HG03103 (cell line): ENCODE measurements around the gene RETREG2.
A peak's percentile ranks its signal among the peaks of the same experiment; 100 is the strongest.

ENCODE experiments used
- ATAC-seq: cut with Tn5 transposase; IDR thresholded peaks from one replicate; pipeline ENCODE4 v1.9.1; 2021; ENCODE audit warnings: low read depth; ENCODE audit not compliant: unreplicated experiment

The RETREG2 gene, protein sequence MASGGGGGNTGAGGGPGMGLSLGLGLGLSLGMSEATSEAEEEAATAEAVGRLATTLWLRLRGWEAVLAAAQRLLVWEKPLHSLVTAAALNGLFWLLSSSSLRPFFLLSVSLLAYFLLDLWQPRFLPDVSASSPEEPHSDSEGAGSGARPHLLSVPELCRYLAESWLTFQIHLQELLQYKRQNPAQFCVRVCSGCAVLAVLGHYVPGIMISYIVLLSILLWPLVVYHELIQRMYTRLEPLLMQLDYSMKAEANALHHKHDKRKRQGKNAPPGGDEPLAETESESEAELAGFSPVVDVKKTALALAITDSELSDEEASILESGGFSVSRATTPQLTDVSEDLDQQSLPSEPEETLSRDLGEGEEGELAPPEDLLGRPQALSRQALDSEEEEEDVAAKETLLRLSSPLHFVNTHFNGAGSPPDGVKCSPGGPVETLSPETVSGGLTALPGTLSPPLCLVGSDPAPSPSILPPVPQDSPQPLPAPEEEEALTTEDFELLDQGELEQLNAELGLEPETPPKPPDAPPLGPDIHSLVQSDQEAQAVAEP

DNA sequence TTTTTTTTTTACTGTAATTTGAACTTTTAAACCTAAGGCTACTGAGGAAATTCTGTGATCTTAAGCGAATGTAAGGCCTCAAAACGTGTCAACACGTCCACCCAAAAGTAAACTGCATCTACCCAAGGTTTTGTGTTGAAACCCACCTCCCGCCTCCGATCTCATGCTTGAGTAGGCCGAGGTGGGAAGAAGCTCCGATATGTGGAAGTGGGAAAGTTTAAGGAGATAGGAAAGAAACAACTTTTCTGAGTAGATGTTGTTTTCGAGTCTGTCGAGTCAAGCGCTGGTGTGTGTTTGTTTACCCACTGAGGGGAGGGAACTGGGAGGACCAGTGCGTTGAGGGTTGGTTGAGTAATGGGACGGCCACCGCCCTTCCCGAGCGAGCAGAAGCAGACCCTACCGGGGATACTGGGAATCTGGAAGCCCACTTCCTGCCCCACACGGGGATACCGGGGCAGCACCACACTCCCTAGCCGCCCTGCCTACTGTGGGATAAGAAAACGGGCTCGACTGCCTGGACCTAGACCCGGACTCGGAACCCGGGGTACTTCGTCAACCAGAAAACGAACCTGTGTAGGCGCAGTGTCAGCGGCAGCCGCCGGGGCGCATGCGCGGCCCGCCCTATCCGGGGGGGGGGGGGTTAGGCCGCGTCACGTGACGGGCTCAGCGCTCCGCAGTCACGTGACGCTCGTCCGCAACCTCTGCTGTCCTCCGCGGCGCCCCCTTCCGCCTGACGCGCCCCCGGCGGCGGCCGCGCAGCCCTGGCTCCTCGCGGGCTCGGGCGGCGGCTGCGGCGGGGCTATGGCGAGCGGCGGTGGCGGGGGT, at the start of gene RETREG2:
RETREG2 (plus strand) TSS at position 724 of the 825 bp plus-strand sequence; CDS start at position 802, 78 bp downstream.
- ATAC-seq: peak; percentile 33

GRCh38 chr2:219128396-219128795, 49.7 kb upstream of the RETREG2 start:
- ATAC-seq: no peak

- ATAC-seq: no peak
These were observed 48.5 kb upstream of the RETREG2 start for GRCh38 chr2:219129589-219129988.

DNA sequence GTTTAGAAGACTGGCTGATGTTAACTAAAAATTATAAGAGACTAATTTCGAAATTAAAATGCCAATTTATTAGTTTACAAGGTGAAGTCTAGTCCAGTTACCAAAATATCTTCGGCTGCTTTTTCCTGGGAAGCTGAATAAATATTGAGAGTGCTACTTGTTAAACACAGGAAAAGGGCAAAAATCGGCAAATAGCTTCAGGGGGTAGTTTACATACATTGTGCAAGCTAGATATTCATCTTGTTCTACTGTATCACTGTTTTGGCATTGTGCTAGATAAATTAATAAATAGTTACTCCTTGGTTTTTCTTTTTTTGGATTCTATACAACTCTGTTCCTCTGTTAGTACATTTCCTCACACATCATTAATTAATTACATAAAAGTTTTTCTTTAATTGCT, 46.7 kb upstream of the RETREG2 start:
- ATAC-seq: no peak

DNA sequence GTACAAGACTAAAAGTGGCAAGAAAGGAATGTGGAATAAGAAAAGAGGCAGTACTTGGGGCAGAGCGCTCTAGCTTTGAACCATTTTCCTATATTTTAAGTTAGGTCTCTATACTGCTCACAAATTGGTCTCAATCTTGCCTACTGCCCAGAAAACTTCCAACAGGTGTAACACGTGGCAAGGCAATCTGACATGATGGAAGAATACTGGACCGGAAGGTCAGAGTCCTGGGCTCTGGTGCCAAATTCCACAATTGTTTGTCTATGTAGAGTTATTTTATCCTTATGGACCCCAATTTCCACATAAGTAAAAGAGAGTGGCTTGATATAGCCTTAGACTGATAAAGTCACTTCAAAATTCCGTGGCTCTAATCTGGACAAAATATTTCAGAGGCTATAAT, 46.3 kb upstream of the RETREG2 start:
- no peak for ATAC-seq

DNA sequence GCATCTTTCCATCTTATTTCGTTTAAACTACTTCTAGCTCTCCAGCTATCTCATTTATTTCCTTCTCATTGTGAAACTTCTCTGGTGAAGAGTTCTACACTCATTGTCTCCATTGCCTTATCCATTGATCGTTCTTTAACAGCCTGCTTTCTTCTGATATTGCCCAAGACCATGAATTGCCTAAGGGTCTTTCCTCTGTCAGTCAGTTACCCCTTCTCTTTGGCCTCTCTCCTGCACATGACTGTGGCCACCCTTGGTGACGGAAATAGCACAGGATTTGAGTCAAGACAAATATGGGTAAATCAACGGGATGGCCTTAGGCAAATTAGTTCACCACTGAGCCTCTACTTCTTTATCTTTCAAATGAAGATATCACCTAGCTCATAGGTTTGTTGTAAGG, 44.1 kb upstream of the RETREG2 start:
- no peak for ATAC-seq

DNA sequence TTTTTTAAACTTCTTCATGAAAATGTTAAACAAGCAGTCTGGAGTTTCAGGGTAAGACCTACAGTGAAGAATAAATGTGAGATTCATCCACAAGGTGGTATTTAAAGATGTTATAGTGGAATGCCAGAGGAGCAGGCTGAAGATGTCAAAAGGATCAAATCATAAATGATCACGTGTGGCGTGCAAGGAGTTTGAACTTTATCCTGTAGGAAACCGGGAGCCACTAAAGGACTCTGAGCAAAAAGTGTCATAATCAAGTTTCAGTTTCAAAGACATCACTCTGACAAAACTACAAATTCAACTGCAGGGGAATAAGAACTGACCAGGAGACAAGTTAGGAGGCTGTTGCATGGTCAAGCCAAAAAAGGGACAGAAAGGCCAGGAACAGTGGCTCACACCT, 37.4 kb upstream of the RETREG2 start:
- ATAC-seq: no peak

DNA sequence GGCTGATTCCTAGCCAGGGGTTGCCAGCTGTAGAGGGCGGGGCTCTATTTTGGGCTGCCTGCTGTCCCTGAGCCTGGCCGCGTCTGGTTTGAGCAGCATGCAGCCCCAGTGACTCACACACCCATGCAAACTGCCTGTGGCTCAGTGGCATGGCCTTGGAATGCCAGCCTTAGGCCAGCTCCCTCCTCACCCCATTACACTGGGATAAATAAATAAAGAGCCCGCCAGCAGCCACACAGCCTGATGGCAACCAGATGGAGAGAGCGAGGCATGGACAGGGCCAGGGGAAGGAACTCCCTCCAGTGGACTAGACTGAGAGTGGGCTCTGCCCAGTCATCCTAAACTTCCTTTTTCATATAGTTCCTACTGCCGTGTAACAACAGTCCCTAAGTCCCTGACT, 35.7 kb upstream of the RETREG2 start:
- no peak for ATAC-seq

GRCh38 chr2:219149667-219150066, 28.4 kb upstream of the RETREG2 start:
- no peak for ATAC-seq

GRCh38 chr2:219155054-219155644, 22.9 kb upstream of the RETREG2 start:
- ATAC-seq: no peak

GRCh38 chr2:219157396-219157795, 20.7 kb upstream of the RETREG2 start:
- ATAC-seq: no peak

DNA sequence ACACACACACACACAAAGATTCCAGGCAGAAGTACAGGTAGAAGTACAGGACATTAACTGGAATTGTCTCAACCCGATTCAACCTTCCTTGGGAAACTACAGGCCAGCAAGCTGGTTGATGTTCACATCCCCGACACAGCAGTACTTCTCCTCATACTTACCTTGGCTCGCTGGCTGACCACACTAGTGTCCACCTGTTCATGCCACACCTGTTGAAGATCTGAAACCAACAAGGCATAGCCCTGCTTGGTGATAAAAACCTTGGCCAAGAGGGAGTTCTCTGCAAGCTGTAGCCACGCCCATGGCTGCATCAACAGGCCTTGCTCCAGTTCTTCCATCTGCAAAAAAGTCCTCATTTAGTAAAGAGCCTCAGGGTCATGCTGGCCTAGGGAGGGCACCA, 20.1 kb upstream of the RETREG2 start:
- ATAC-seq: no peak

- ATAC-seq: no peak
These were observed 19.5 kb upstream of the RETREG2 start for GRCh38 chr2:219158586-219158985.

DNA sequence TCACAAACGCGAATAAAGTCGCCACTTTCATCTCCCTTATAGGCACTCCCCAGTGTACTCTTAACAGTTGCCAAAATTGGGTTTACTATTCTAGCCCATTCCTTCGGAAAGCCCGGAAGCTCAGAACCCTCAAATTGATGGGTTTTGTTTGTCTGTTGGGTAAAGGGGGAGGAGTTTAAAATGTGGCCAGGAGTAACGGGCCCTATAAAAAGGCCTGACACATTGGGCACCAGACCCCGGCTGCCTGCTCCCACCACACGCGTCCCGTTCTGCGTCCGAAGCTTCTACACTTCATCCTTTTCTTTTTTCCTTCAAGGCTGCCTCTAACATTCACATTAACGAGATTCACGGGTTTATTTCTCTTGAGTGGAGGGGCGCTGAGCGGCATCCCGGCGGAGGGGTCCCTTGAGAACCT, 18.3 kb upstream of the RETREG2 start:
- no peak for ATAC-seq

- peak; percentile 79 for ATAC-seq
These were observed 17.7 kb upstream of the RETREG2 start, which contains the start of gene NHEJ1 for GRCh38 chr2:219160186-219161017. Gene NHEJ1 (minus strand): TSS chr2:219160815. CDS start chr2:219158362, 2,453 bp downstream.

GRCh38 chr2:219161097-219161496, 17.0 kb upstream of the RETREG2 start:
- no peak for ATAC-seq

- ATAC-seq: no peak
These were observed 14.9 kb upstream of the RETREG2 start for GRCh38 chr2:219163156-219163555.

DNA sequence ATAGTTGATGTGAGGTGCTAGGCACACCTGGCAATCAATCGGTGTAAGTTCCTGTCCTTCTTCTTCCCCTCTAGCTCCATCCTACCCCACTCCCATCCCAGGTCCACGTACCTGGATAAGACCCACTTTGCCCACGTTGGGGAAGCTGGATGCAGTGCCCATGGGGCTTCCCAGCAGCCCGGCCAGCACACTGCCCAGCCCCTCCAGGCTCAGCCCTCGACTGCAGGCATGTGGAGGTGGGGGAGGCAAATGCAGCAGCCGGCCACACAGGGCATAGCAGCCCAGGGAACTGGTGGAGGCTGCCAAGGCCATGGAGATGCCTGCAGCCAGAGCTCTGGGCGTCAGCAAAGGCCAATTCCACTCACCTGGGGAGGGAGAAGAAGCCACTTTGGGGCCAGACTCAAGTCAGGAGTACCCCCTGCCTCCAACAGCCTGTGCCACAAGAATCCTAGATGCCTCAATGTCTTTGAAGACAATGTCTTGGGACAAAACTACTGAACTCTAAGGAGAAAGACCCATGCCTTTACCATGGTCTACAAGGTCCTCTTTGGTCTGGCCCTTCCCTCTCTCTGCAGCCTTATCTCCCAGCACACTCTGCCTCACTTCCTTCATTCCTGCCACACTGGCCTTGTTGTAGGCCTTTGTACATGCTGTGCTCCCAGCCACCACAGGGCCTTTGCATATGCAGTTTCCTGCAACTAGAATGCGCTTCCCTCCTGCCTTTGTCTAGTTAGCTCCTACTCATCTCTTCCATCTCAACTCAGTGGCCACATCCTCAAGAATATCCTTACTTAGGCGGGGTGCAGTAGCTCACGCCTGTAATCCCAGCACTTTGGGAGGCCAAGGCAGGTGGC, 12.8 kb upstream of the RETREG2 start:
- ATAC-seq: no peak

DNA sequence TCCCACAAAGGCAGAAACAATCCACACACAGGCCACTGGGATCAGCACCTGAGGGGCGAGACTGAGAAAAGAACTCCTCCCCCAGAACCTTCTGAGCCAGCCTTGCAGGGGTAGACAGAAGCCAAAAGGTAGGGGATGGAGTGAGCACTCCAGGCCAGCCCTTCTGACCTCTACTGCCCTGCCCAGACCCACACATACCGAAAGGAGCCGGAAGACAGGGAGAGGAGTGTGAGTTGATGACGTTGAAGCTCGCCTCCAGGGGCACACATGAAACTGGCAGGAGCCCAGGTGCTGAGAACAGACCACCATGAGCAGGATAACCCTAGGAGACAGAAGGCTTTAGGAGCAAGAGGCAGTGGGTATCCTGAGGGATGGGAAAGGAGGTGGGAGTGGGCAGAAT, 10.1 kb upstream of the RETREG2 start:
- ATAC-seq: no peak
